H1 (cell line): ENCODE measurements around the gene FAM219A. TPM values are rescaled to one million over a fixed set of nuclear protein-coding genes. Genes with fewer than 3 reads are reported as not detected.

Source experiments
- CTCF ChIA-PET: fragments of 300-600 bp; sonication (Branson Sonifier 250); formaldehyde crosslinking; loops from one replicate; lab custom pipeline; 2021; ENCODE audit not compliant: partially characterized antibody; lab: Charles Lee
- POLR2A ChIA-PET: fragments of 300-600 bp; sonication (Branson Sonifier 250); formaldehyde crosslinking; loops from one replicate; lab custom pipeline; 2021; ENCODE audit warnings: inconsistent platforms; ENCODE audit not compliant: partially characterized antibody; lab: Charles Lee
- DNase-seq, 2 experiments: peaks; one replicate each; pipeline versions ENCODE4 v3.0.0 to v3.0.0-alpha.2; 2010 to 2022; ENCODE audit warnings: low spot score in 2 of 2, low read depth in 1 of 2, mixed read lengths in 1 of 2
- FAIRE-seq: peaks from 2 replicates; lab custom pipeline; 2011; peaks lifted over from hg19 to GRCh38; lab: Jason Lieb, UNC
- H2AFZ ChIP-seq: 2 replicates; pipeline ENCODE4 v1.8.1; 2012; ENCODE audit warnings: low read length, inconsistent platforms
- H2AK5ac ChIP-seq: 2 replicates; pipeline ENCODE4 v1.6.1; 2013; ENCODE audit warnings: low read depth, low read length
- H2BK120ac ChIP-seq: replicated peaks from 2 replicates; pipeline ENCODE3; 2013; ENCODE audit warnings: low read depth, low read length, inconsistent platforms
- H2BK12ac ChIP-seq: 2 replicates; pipeline ENCODE4 v1.6.1; 2013; ENCODE audit warnings: low read depth, low read length
- H2BK15ac ChIP-seq: 2 replicates; pipeline ENCODE4 v1.6.1; 2013; ENCODE audit warnings: low read length
- H2BK20ac ChIP-seq: 2 replicates; pipeline ENCODE4 v1.6.1; 2013; ENCODE audit warnings: low read length
- H2BK5ac ChIP-seq: 2 replicates; pipeline ENCODE4 v1.6.1; 2013; ENCODE audit warnings: low read depth, low read length
- H3K14ac ChIP-seq: 2 replicates; pipeline ENCODE4 v1.6.1; 2013; ENCODE audit warnings: inconsistent platforms; ENCODE audit not compliant: insufficient read length
- H3K18ac ChIP-seq: 2 replicates; pipeline ENCODE4 v1.6.1; 2013; ENCODE audit warnings: low read length; ENCODE audit errors: extremely low read depth
- H3K23ac ChIP-seq: 2 replicates; pipeline ENCODE4 v1.6.1; 2013; ENCODE audit warnings: inconsistent platforms; ENCODE audit not compliant: insufficient read length
- H3K23me2 ChIP-seq: 2 replicates; pipeline ENCODE4 v1.6.1; 2013; ENCODE audit warnings: low read depth, low read length
- H3K27ac ChIP-seq: 2 replicates; pipeline ENCODE4 v1.6.1; 2011; ENCODE audit warnings: low read depth, low read length, inconsistent platforms
- H3K27me3 ChIP-seq, 4 experiments: replicated peaks in 1 of 4; 1 replicate in 1 of 4; 2 replicates in 3 of 4; pipeline versions ENCODE4 v1.6.1 to v1.8.1; 2011 to 2013; ENCODE audit warnings: low read length in 3 of 4, mild to moderate bottlenecking in 3 of 4, inconsistent platforms in 2 of 4, mixed read lengths in 2 of 4, moderate library complexity in 1 of 4; ENCODE audit not compliant: control insufficient read depth in 3 of 4, insufficient read depth in 3 of 4; ENCODE audit errors: extremely low read depth in 1 of 4
- H3K36me3 ChIP-seq, 4 experiments: 2 replicates each; pipeline versions ENCODE4 v1.6.1 to v1.8.1; 2011 to 2013; ENCODE audit warnings: mild to moderate bottlenecking in 4 of 4, low read length in 3 of 4, moderate library complexity in 2 of 4, control low read depth in 1 of 4, inconsistent platforms in 1 of 4; ENCODE audit not compliant: insufficient read depth in 4 of 4, control insufficient read depth in 2 of 4
- H3K4ac ChIP-seq: replicated peaks from 2 replicates; pipeline ENCODE3; 2013; ENCODE audit warnings: low read length, low read depth, mixed read lengths, inconsistent platforms; ENCODE audit not compliant: insufficient read length
- H3K4me1 ChIP-seq, 4 experiments: replicated peaks in 1 of 4; 1 replicate in 1 of 4; 2 replicates in 3 of 4; pipeline versions ENCODE4 v1.6.1 to v1.8.1; 2011 to 2013; ENCODE audit warnings: low read length in 3 of 4, inconsistent platforms in 2 of 4, mixed read lengths in 1 of 4; ENCODE audit not compliant: insufficient read depth in 4 of 4, control insufficient read depth in 3 of 4
- H3K4me2 ChIP-seq, 2 experiments: 2 replicates each; pipeline versions ENCODE4 v1.6.1 to v1.8.1; 2011 to 2013; ENCODE audit warnings: low read depth in 2 of 2, low read length in 2 of 2, control low read depth in 1 of 2, inconsistent platforms in 1 of 2, mild to moderate bottlenecking in 1 of 2; ENCODE audit not compliant: insufficient read depth in 1 of 2
- H3K4me3 ChIP-seq, 4 experiments: fragments of 200-600, 300-600 bp in 1 of 4; sonication (generic), shearing (Covaris generic), sonication (Bioruptor Twin) in 1 of 4; 2 replicates each; pipeline versions ENCODE4 v1.5.1 to v1.8.1; 2011 to 2016; ENCODE audit warnings: low read length in 4 of 4, low read depth in 3 of 4, control low read depth in 2 of 4, inconsistent platforms in 2 of 4, mild to moderate bottlenecking in 2 of 4, mixed read lengths in 1 of 4, moderate library complexity in 1 of 4; ENCODE audit not compliant: insufficient read depth in 2 of 4; ENCODE audit errors: extremely low read depth in 1 of 4
- H3K56ac ChIP-seq: replicated peaks from 2 replicates; pipeline ENCODE3; 2013; ENCODE audit warnings: low read depth, mild to moderate bottlenecking, mixed read lengths, low read length, inconsistent platforms; ENCODE audit not compliant: insufficient read length
- H3K79me1 ChIP-seq: 2 replicates; pipeline ENCODE4 v1.6.1; 2013; ENCODE audit warnings: low read depth, low read length, control low read depth
- H3K79me2 ChIP-seq, 2 experiments: 2 replicates each; pipeline versions ENCODE4 v1.6.1 to v1.8.1; 2012 to 2013; ENCODE audit warnings: low read length in 2 of 2, mild to moderate bottlenecking in 2 of 2, inconsistent platforms in 1 of 2; ENCODE audit not compliant: insufficient read depth in 2 of 2, control insufficient read depth in 1 of 2
- H3K9ac ChIP-seq, 4 experiments: replicated peaks in 1 of 4; 1 replicate in 1 of 4; 2 replicates in 3 of 4; pipeline versions ENCODE4 v1.6.1 to v1.8.1; 2011 to 2013; ENCODE audit warnings: low read depth in 3 of 4, low read length in 3 of 4, control low read depth in 2 of 4, mild to moderate bottlenecking in 2 of 4, moderate library complexity in 2 of 4, inconsistent platforms in 1 of 4; ENCODE audit errors: extremely low read depth in 1 of 4
- H3K9me3 ChIP-seq, 2 experiments: 2 replicates each; pipeline versions ENCODE4 v1.6.1 to v1.8.1; 2012 to 2013; ENCODE audit warnings: mild to moderate bottlenecking in 2 of 2, moderate library complexity in 2 of 2, control low read depth in 1 of 2, inconsistent platforms in 1 of 2, low read depth in 1 of 2, low read length in 1 of 2, mixed read lengths in 1 of 2; ENCODE audit not compliant: insufficient read depth in 2 of 2
- H4K20me1 ChIP-seq, 2 experiments: replicated peaks in 1 of 2; 2 replicates each; pipeline versions ENCODE3 to v1.8.1; 2011 to 2013; ENCODE audit warnings: inconsistent platforms in 2 of 2, low read length in 2 of 2, mild to moderate bottlenecking in 1 of 2; ENCODE audit not compliant: insufficient read depth in 2 of 2, control insufficient read depth in 1 of 2
- H4K5ac ChIP-seq: 2 replicates; pipeline ENCODE4 v1.6.1; 2013; ENCODE audit warnings: low read length, low read depth, mixed read lengths, inconsistent platforms; ENCODE audit not compliant: insufficient read length
- H4K8ac ChIP-seq: 2 replicates; pipeline ENCODE4 v1.8.0; 2013; ENCODE audit warnings: mild to moderate bottlenecking, moderate library complexity, low read length, inconsistent platforms; ENCODE audit not compliant: insufficient read depth; ENCODE audit errors: extremely low read depth
- H4K91ac ChIP-seq: replicated peaks from 2 replicates; pipeline ENCODE3; 2013; ENCODE audit warnings: low read length, mixed read lengths, inconsistent platforms; ENCODE audit not compliant: insufficient read length
- CTCF ChIP-seq, 3 experiments: IDR thresholded peaks; 1 replicate in 2 of 3; 2 replicates in 1 of 3; pipeline versions ENCODE4 v1.5.1 to v1.6.1; 2011; ENCODE audit warnings: low read length in 3 of 3, mild to moderate bottlenecking in 3 of 3, inconsistent platforms in 2 of 3, low read depth in 1 of 3, moderate library complexity in 1 of 3; ENCODE audit not compliant: insufficient read depth in 1 of 3; ENCODE audit errors: control extremely low read depth in 1 of 3
- KDM1A ChIP-seq: fragments of 200-600, 300-600 bp; sonication (generic); IDR thresholded peaks from 2 replicates; pipeline ENCODE4 v1.7.1; 2016; ENCODE audit warnings: mild to moderate bottlenecking, low read length, borderline replicate concordance
- MAFK ChIP-seq: IDR thresholded peaks from 2 replicates; pipeline ENCODE4 v1.6.1; 2012; ENCODE audit warnings: low read depth, mild to moderate bottlenecking, improper control_type of control experiment, low read length
- RAD21 ChIP-seq, 2 experiments: IDR thresholded peaks in 1 of 2; conservative IDR thresholded peaks in 1 of 2; 2 replicates each; pipeline ENCODE4 v1.6.1; 2011; ENCODE audit warnings: low read depth in 2 of 2, low read length in 2 of 2, improper control_type of control experiment in 1 of 2, inconsistent platforms in 1 of 2, mild to moderate bottlenecking in 1 of 2, moderate library complexity in 1 of 2
- YY1 ChIP-seq: IDR thresholded peaks from 2 replicates; pipeline ENCODE4 v1.6.1; 2011; ENCODE audit warnings: low read depth, mild to moderate bottlenecking, low read length
- WGBS, 2 experiments: shearing (Covaris generic) in 1 of 2; methylation state at CpG; one replicate each; pipeline versions ENCODE4 v1.1.6 to v1.1.7; 2013 to 2015; ENCODE audit warnings: low lambda C conversion rate in 2 of 2, mixed read lengths in 2 of 2, inconsistent platforms in 1 of 2, low coverage in 1 of 2, missing lambda C conversion rate in 1 of 2; ENCODE audit not compliant: insufficient replicate concordance in 2 of 2, insufficient coverage in 1 of 2, insufficient read length in 1 of 2; ENCODE audit errors: extremely low coverage in 1 of 2, missing lambda C conversion rate in 1 of 2; 5-methylcytosine and 5-hydroxymethylcytosine counted together
- polyA plus RNA-seq, 7 experiments: library from polyadenylated mRNA; depleted of rRNA in 3 of 7; stranded (reverse) in 5 of 7; unstranded in 2 of 7; fragments of >200 nt in 5 of 7; fragments of 200-250 nt in 2 of 7; gene quantifications; 1 replicate in 5 of 7; 2 replicates in 1 of 7; 4 replicates in 1 of 7; pipeline versions ENCODE4 v1.2.1 to v1.2.3, GENCODE V29; 2011 to 2013; ENCODE audit warnings: missing spikeins in 2 of 7, mixed read lengths in 2 of 7
- total RNA-seq: library from RNA; stranded (reverse); fragmentation: NEBNext Ultra II Directional; extraction: Animal tissue kit (Norgen Biotek cat#: 25700); gene quantifications from 2 replicates; pipeline ENCODE4 v1.2.1, GENCODE V29; 2021

Gene FAM219A
- total and polyA plus RNA-seq, 2 of the 8 experiments (the other 6 are each of a cell fraction or from before 2014, with no cell fraction given): 7.7 to 10.4 TPM

- no peaks in the 10 kb centered on the region for H3K79me2 ChIP-seq
- POLR2A ChIA-PET: no interaction called here
- no peak overlapping the region for H2AFZ ChIP-seq
- no peak overlapping the region for H4K8ac ChIP-seq
- TF ChIP-seq KDM1A: no peak
- no peak for TF ChIP-seq MAFK
- 0 out of 2 replicates have a peak, but pooled peaks have one; percentile 21 for TF ChIP-seq YY1
- peak; percentile 92 to 93 for TF ChIP-seq RAD21 (IDR thresholded peaks at IDR 0.05 in 1 of 2, conservative IDR thresholded peaks at IDR 0.05 in 1 of 2; ENCODE audit: low read depth in 2 of 2, low read length in 2 of 2)
- TF ChIP-seq CTCF (IDR thresholded peaks at IDR 0.05; ENCODE audit: control extremely low read depth in 1 of 3, insufficient read depth in 1 of 3, low read depth in 1 of 3, low read length in 3 of 3): peak; percentile 90 to 97 (median 96)
- TF ChIP-seq, all 59 proteins: peak for 3
- H4K91ac ChIP-seq: no peak overlapping the region
- no peak overlapping the region for H3K14ac ChIP-seq
- H3K27me3 ChIP-seq: no peaks in the 10 kb centered on the region; a peak in 1 of 7 replicates
- H2AK5ac ChIP-seq: no peak overlapping the region
- H3K9ac ChIP-seq: no peak overlapping the region
- FAIRE-seq: peak; percentile 75
- CTCF ChIA-PET: interaction anchor here (0.7 to 8.8 kb wide), 47 partner anchors 10 to 166 kb away, joined by 3 to 114 read pairs (median 5); partner anchors contain the start of genes DCTN3, DNAI1, ENHO and FAM219A
- no peak overlapping the region for H3K4me2 ChIP-seq
- H3K9me3 ChIP-seq: no peaks in the 10 kb centered on the region
- 0 out of 7 replicates have a peak, but pooled peaks cover 0 to 3% (median 0%) of the 10 kb centered on the region in 4 experiments for H3K4me1 ChIP-seq
- H3K23ac ChIP-seq: no peak overlapping the region
- H3K36me3 ChIP-seq: no peaks in the 10 kb centered on the region
- H3K18ac ChIP-seq: no peak overlapping the region
- H3K27ac ChIP-seq: no peak overlapping the region
- H2BK120ac ChIP-seq: no peak overlapping the region
- H2BK20ac ChIP-seq: no peak overlapping the region
- H2BK5ac ChIP-seq: no peak overlapping the region
- no peak overlapping the region for H3K4me3 ChIP-seq
- WGBS, 2 experiments: 12% methylated on average over 6 of the region's 6 CpGs; no CpG with 5 or more reads in 1 of the 2 experiments
- H2BK15ac ChIP-seq: no peak overlapping the region
- H4K20me1 ChIP-seq: no peaks in the 10 kb centered on the region
- no peaks in the 10 kb centered on the region for H3K23me2 ChIP-seq
- no peak overlapping the region for H3K56ac ChIP-seq
- no peaks in the 10 kb centered on the region for H3K79me1 ChIP-seq
- H3K4ac ChIP-seq: no peak overlapping the region
- peak in 1 of 2 experiments; percentile 91 for DNase-seq
- H2BK12ac ChIP-seq: no peak overlapping the region
- no peak overlapping the region for H4K5ac ChIP-seq
Measured at GRCh38 chr9:34500623-34501267, 42.4 kb upstream of the FAM219A start.
